ENCODE measurements around the gene VWA8. TPM values are rescaled to one million over a fixed set of nuclear protein-coding genes. Genes with fewer than 3 reads are reported as not detected.

The VWA8 gene
- total and polyA plus RNA-seq, 4 donors, result 7.1 to 50.3 (median 12.4) TPM

- no peaks in the 10 kb centered on the region for H3K27me3 ChIP-seq (ENCODE audit: control insufficient read depth in 4 of 4, insufficient read depth in 4 of 4, low read length in 3 of 4)
- no peaks in the 10 kb centered on the region for H3K9me3 ChIP-seq (ENCODE audit: control insufficient read depth in 4 of 4, low read length in 3 of 4)
- H3K9ac ChIP-seq (ENCODE audit: low read depth in 1 of 2, low read length in 2 of 2), result no peak overlapping the region
- 95% methylated on average over 6 of the region's 6 CpGs for WGBS
- no peak overlapping the region for H3K27ac ChIP-seq (ENCODE audit: low read depth in 1 of 2, low read length in 2 of 2)
- TF ChIP-seq NR2F2 (IDR thresholded peaks at IDR 0.05) (no peak), RAD21 (IDR thresholded peaks at IDR 0.05) (no peak), SP1 (IDR thresholded peaks at IDR 0.05) (no peak), RXRA (IDR thresholded peaks at IDR 0.05) (no peak), JUND (IDR thresholded peaks at IDR 0.05) (no peak), YY1 (IDR thresholded peaks at IDR 0.05) (no peak), REST (IDR thresholded peaks at IDR 0.05) (no peak), GABPA (IDR thresholded peaks at IDR 0.05 in 1 of 2, conservative IDR thresholded peaks at IDR 0.05 in 1 of 2) (no peak), FOXA1 (IDR thresholded peaks at IDR 0.05) (no peak)
- TF ChIP-seq, protein P1, sequence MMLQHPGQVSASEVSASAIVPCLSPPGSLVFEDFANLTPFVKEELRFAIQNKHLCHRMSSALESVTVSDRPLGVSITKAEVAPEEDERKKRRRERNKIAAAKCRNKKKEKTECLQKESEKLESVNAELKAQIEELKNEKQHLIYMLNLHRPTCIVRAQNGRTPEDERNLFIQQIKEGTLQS (IDR thresholded peaks at IDR 0.05), result no peak
- H3K4me3 ChIP-seq (ENCODE audit: low read depth in 1 of 3, low read length in 3 of 3), result no peak overlapping the region
- DNase-seq (ENCODE audit: low spot score), result no peak
- peaks cover 0 to 4% (median under 1%) of the 10 kb centered on the region in 4 donors for H3K36me3 ChIP-seq (ENCODE audit: control insufficient read depth in 4 of 4, insufficient read depth in 3 of 4, low read depth in 1 of 4, low read length in 3 of 4)
- peaks cover 0 to 14% (median 10%) of the 10 kb centered on the region in 4 donors for H3K4me1 ChIP-seq (ENCODE audit: control insufficient read depth in 4 of 4, insufficient read depth in 4 of 4, low read length in 3 of 4)
Observed at GRCh38 chr13:41579168-41579567, 381.7 kb downstream of the VWA8 start.

- peak overlapping the region; percentile 74 to 85 for H3K27ac ChIP-seq (ENCODE audit: low read depth in 1 of 2, low read length in 2 of 2)
- 97% methylated on average over 5 of the region's 5 CpGs for WGBS
- H3K4me1 ChIP-seq (ENCODE audit: control insufficient read depth in 4 of 4, insufficient read depth in 4 of 4, low read length in 3 of 4), result peaks cover 0 to 14% (median 10%) of the 10 kb centered on the region in 4 donors
- no peaks in the 10 kb centered on the region for H3K9me3 ChIP-seq (ENCODE audit: control insufficient read depth in 4 of 4, low read length in 3 of 4)
- no peak for DNase-seq (ENCODE audit: low spot score)
- TF ChIP-seq HNF4G (IDR thresholded peaks at IDR 0.05), result no peak
- TF ChIP-seq TAF1 (conservative IDR thresholded peaks at IDR 0.05), result no peak
- TF ChIP-seq GABPA (IDR thresholded peaks at IDR 0.05 in 1 of 2, conservative IDR thresholded peaks at IDR 0.05 in 1 of 2), result no peak
- no peak for TF ChIP-seq HNF4A (conservative IDR thresholded peaks at IDR 0.05)
- TF ChIP-seq FOXA1 (IDR thresholded peaks at IDR 0.05), result no peak
- TF ChIP-seq YY1 (IDR thresholded peaks at IDR 0.05), result no peak
- no peak overlapping the region for H3K4me3 ChIP-seq (ENCODE audit: low read depth in 1 of 3, low read length in 3 of 3)
- no peaks in the 10 kb centered on the region for H3K27me3 ChIP-seq (ENCODE audit: control insufficient read depth in 4 of 4, insufficient read depth in 4 of 4, low read length in 3 of 4)
- peaks cover 0 to 3% (median under 1%) of the 10 kb centered on the region in 4 donors for H3K36me3 ChIP-seq (ENCODE audit: control insufficient read depth in 4 of 4, insufficient read depth in 3 of 4, low read depth in 1 of 4, low read length in 3 of 4)
- H3K9ac ChIP-seq (ENCODE audit: low read depth in 1 of 2, low read length in 2 of 2), result no peak overlapping the region
Observed at GRCh38 chr13:41578371-41578770, 382.5 kb downstream of the VWA8 start.

DNA sequence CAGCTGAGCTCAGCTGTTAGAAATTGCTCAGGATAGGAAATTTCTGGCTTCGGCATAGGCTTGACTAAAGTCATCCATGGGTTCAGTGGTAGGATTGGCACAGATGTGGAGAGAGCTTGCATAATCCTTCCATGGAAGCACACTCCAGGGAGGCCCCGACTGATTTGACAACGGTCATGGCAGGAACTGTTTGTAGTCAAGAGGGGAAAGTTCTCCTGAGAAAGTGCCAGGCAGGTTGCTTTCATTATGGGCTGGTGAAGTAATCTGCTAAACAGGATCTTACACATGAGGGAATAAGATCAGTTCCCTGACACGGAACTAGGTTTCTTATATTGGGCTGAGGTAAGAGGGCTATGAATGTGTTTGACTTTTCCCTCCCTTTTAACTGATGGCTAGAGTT is 383.5 kb downstream of the VWA8 start:
- Histone ChIP-seq H3K9me3 (ENCODE audit: control insufficient read depth in 4 of 4, low read length in 3 of 4) (no peaks in the 10 kb centered on the region), H3K4me3 (ENCODE audit: low read depth in 1 of 3, low read length in 3 of 3) (peak overlapping the region in 1 of 3 donors; percentile 29), H3K36me3 (ENCODE audit: control insufficient read depth in 4 of 4, insufficient read depth in 3 of 4, low read depth in 1 of 4, low read length in 3 of 4) (peaks cover 0 to 3% (median under 1%) of the 10 kb centered on the region in 4 donors), H3K4me1 (ENCODE audit: control insufficient read depth in 4 of 4, insufficient read depth in 4 of 4, low read length in 3 of 4) (peaks cover 0 to 14% (median 10%) of the 10 kb centered on the region in 4 donors), H3K27me3 (ENCODE audit: control insufficient read depth in 4 of 4, insufficient read depth in 4 of 4, low read length in 3 of 4) (no peaks in the 10 kb centered on the region), H3K27ac (ENCODE audit: low read depth in 1 of 2, low read length in 2 of 2) (peak overlapping the region; percentile 74 to 85), H3K9ac (ENCODE audit: low read depth in 1 of 2, low read length in 2 of 2) (peak overlapping the region; percentile 31 to 34)
- 11% methylated on average over 4 of the region's 4 CpGs for WGBS
- DNase-seq (ENCODE audit: low spot score), result no peak
- peak in 1 of 2 donors; percentile 66 for TF ChIP-seq GABPA (IDR thresholded peaks at IDR 0.05 in 1 of 2, conservative IDR thresholded peaks at IDR 0.05 in 1 of 2)
- peak; percentile 95 for TF ChIP-seq YY1 (IDR thresholded peaks at IDR 0.05)
- peak; percentile 74 for TF ChIP-seq REST (IDR thresholded peaks at IDR 0.05)
- peak; percentile 78 to 92 for TF ChIP-seq JUND (IDR thresholded peaks at IDR 0.05)
- TF ChIP-seq SP1 (IDR thresholded peaks at IDR 0.05), result peak; percentile 79
- TF ChIP-seq HNF4G (IDR thresholded peaks at IDR 0.05), result peak; percentile 67
- TF ChIP-seq, protein P2, sequence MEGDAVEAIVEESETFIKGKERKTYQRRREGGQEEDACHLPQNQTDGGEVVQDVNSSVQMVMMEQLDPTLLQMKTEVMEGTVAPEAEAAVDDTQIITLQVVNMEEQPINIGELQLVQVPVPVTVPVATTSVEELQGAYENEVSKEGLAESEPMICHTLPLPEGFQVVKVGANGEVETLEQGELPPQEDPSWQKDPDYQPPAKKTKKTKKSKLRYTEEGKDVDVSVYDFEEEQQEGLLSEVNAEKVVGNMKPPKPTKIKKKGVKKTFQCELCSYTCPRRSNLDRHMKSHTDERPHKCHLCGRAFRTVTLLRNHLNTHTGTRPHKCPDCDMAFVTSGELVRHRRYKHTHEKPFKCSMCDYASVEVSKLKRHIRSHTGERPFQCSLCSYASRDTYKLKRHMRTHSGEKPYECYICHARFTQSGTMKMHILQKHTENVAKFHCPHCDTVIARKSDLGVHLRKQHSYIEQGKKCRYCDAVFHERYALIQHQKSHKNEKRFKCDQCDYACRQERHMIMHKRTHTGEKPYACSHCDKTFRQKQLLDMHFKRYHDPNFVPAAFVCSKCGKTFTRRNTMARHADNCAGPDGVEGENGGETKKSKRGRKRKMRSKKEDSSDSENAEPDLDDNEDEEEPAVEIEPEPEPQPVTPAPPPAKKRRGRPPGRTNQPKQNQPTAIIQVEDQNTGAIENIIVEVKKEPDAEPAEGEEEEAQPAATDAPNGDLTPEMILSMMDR (IDR thresholded peaks at IDR 0.05; ENCODE audit: low read depth, low read length, missing input control), result no peak
- TF ChIP-seq, protein P3, sequence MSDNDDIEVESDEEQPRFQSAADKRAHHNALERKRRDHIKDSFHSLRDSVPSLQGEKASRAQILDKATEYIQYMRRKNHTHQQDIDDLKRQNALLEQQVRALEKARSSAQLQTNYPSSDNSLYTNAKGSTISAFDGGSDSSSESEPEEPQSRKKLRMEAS (IDR thresholded peaks at IDR 0.05), result peak; percentile 93
- TF ChIP-seq RXRA (IDR thresholded peaks at IDR 0.05), result peak; percentile 75 to 91
- peak; percentile 35 to 87 for TF ChIP-seq EGR1 (IDR thresholded peaks at IDR 0.05; ENCODE audit: low read depth in 2 of 2)
- TF ChIP-seq FOXA2 (IDR thresholded peaks at IDR 0.05), result peak; percentile 38
